HepG2 (cell line): ENCODE results near the gene TLX1. TPM values are rescaled to one million over a fixed set of nuclear protein-coding genes. Genes with fewer than 3 reads are reported as not detected.

Experiments
- ATAC-seq: fragments of 200-7000 bp; cut with Tn5 transposase; 3 replicates; pipeline ENCODE4 v1.9.1; 2020; ENCODE audit warnings: mild to moderate bottlenecking, moderate library complexity
- BruUV-seq: library from RNA; stranded (reverse); fragments of 400-500 nt; replicated peaks from 2 replicates; lab custom pipeline; 2021; lab: Mats Ljungman, UMichigan
- CTCF ChIA-PET: fragments of 300-600 bp; formaldehyde crosslinking; extraction: SDS; loops from one replicate; lab custom pipeline; 2021; ENCODE audit warnings: low total read pairs, inconsistent platforms, low intra/inter-chr PET ratio; lab: Yijun Ruan, JAX
- POLR2A ChIA-PET: fragments of 350-600 bp; sonication (Branson Sonifier 250); formaldehyde crosslinking; loops from one replicate; lab custom pipeline; 2020; ENCODE audit warnings: antibody characterized with exemption, inconsistent platforms; lab: Yijun Ruan, JAX
- DNase-seq: peaks from one replicate; pipeline ENCODE4 v3.0.0-alpha.2; 2015; ENCODE audit warnings: low spot score
- FAIRE-seq: peaks from 3 replicates; lab custom pipeline; 2011; peaks lifted over from hg19 to GRCh38; lab: Jason Lieb, UNC
- H2AFZ ChIP-seq: one replicate; pipeline ENCODE4 v1.6.1; 2011; ENCODE audit warnings: low read length, inconsistent platforms
- H3K27ac ChIP-seq: fragments of 300-600 bp; 3 replicates; pipeline ENCODE4 v1.8.0; 2011; ENCODE audit warnings: mixed run types, mild to moderate bottlenecking, mixed read lengths, low read length, inconsistent platforms; ENCODE audit not compliant: insufficient read depth; ENCODE audit errors: extremely low read length
- H3K27me3 ChIP-seq, 2 experiments: fragments of 200-600 bp in 1 of 2; 2 replicates in 1 of 2; 3 replicates in 1 of 2; pipeline versions ENCODE4 v1.6.0 to v1.8.0; 2011; ENCODE audit warnings: low read length in 2 of 2, mild to moderate bottlenecking in 2 of 2, moderate library complexity in 2 of 2, inconsistent platforms in 1 of 2; ENCODE audit not compliant: insufficient read depth in 2 of 2, control insufficient read depth in 1 of 2
- H3K36me3 ChIP-seq, 2 experiments: fragments of 200-600 bp in 1 of 2; replicated peaks in 1 of 2; 2 replicates in 1 of 2; 3 replicates in 1 of 2; pipeline versions ENCODE4 v1.5.1 to v1.8.0; 2011; ENCODE audit warnings: low read length in 2 of 2, inconsistent platforms in 1 of 2; ENCODE audit not compliant: insufficient read depth in 2 of 2, control insufficient read depth in 1 of 2
- H3K4me1 ChIP-seq: 2 replicates; pipeline ENCODE4 v1.5.1; 2012; ENCODE audit warnings: low read length, inconsistent platforms; ENCODE audit not compliant: insufficient read depth
- H3K4me2 ChIP-seq: 2 replicates; pipeline ENCODE4 v1.6.0; 2011; ENCODE audit warnings: low read depth, low read length, inconsistent platforms
- H3K4me3 ChIP-seq, 3 experiments: fragments of 200-600 bp in 1 of 3; sonication (generic), shearing (Covaris generic) in 1 of 3; replicated peaks in 1 of 3; 2 replicates each; pipeline ENCODE4 v1.5.1; 2011 to 2016; ENCODE audit warnings: low read length in 3 of 3, inconsistent platforms in 2 of 3, low read depth in 2 of 3, mild to moderate bottlenecking in 2 of 3, control low read depth in 1 of 3, mixed read lengths in 1 of 3; ENCODE audit not compliant: insufficient read depth in 1 of 3
- H3K79me2 ChIP-seq: one replicate; pipeline ENCODE4 v1.6.1; 2011; ENCODE audit warnings: low read length, inconsistent platforms; ENCODE audit not compliant: insufficient read depth
- H3K9ac ChIP-seq: 2 replicates; pipeline ENCODE4 v1.6.0; 2011; ENCODE audit warnings: mild to moderate bottlenecking, low read depth, low read length, inconsistent platforms; ENCODE audit not compliant: insufficient read depth
- H3K9me3 ChIP-seq: 2 replicates; pipeline ENCODE4 v1.5.1; 2012; ENCODE audit warnings: mild to moderate bottlenecking, low read length
- H4K20me1 ChIP-seq: 2 replicates; pipeline ENCODE4 v1.6.0; 2011; ENCODE audit warnings: inconsistent platforms, mild to moderate bottlenecking, low read length, moderate library complexity; ENCODE audit not compliant: insufficient read depth
- ELF1 ChIP-seq: sonication (generic); formaldehyde crosslinking; IDR thresholded peaks from 2 replicates; pipeline ENCODE4 v1.4.0; 2020; ENCODE audit warnings: missing genetic modification reagents
- EZH2 ChIP-seq: conservative IDR thresholded peaks from 2 replicates; pipeline ENCODE4 v1.6.1; 2012; ENCODE audit warnings: mild to moderate bottlenecking, low read depth, low read length, moderate library complexity
- ZFP1 ChIP-seq: IDR thresholded peaks from 2 replicates; pipeline ENCODE4 v1.6.1; 2016
- ZNF205 ChIP-seq: IDR thresholded peaks from 2 replicates; pipeline ENCODE4 v1.6.1; 2018; ENCODE audit warnings: missing biosample characterization, missing genetic modification reagents
- WGBS: methylation state at CpG from one replicate; pipeline ENCODE4 v1.1.6; 2017; ENCODE audit warnings: low lambda C conversion rate; 5-methylcytosine and 5-hydroxymethylcytosine counted together
- in situ Hi-C: cut with HindIII; loops from 2 replicates; pipeline ENCODE4 v1.10.0; 2017; ENCODE audit warnings: low pct_unique_long_range_greater_than_20kb; ENCODE audit not compliant: extremely low pct_ligation_motif_present
- intact Hi-C: fragments of 100-400 bp; cut with micrococcal nuclease; formaldehyde crosslinking; loops from one replicate; pipeline ENCODE4 v1.10.0; 2022; ENCODE audit not compliant: unreplicated experiment
- polyA plus RNA-seq, 8 experiments: library from polyadenylated mRNA; depleted of rRNA in 3 of 8; stranded (reverse) in 7 of 8; unstranded in 1 of 8; fragments of >200 nt; fragmentation: Illumina TruSeq in 4 of 8; extraction: Trizol in 4 of 8; gene quantifications; 2 replicates each; pipeline versions ENCODE4 v1.2.1 to v1.2.3, GENCODE V29; 2011 to 2016; ENCODE audit warnings: low read depth in 4 of 8, missing spikeins in 1 of 8, mixed read lengths in 1 of 8; ENCODE audit not compliant: insufficient read depth in 1 of 8
- total RNA-seq, 5 experiments: library from RNA; depleted of rRNA; stranded (reverse); fragments of >200 nt; fragmentation: Illumina TruSeq; extraction: Trizol; gene quantifications; 2 replicates each; pipeline ENCODE4 v1.2.3, GENCODE V29; 2016; ENCODE audit warnings: low read depth in 1 of 5

The TLX1 gene
- total and polyA plus RNA-seq, 2 of the 13 experiments (the other 11 are each of a cell fraction or from before 2014, with no cell fraction given) = 0.07 to 0.26 TPM

- ATAC-seq (peak; percentile 28), FAIRE-seq (no peak), DNase-seq (no peak)
- no TSS peak for BruUV-seq
- ChIA-PET POLR2A (interaction anchor here (1.6 kb wide), 1 partner anchor 10 kb away, joined by 3 read pairs; no protein-coding TSS in a partner anchor), CTCF (no interaction called here)
- Histone ChIP-seq H4K20me1 (no peaks in the 10 kb centered on the region), H3K79me2 (no peaks in the 10 kb centered on the region), H2AFZ (no peak overlapping the region), H3K4me1 (peaks cover 25% of the 10 kb centered on the region), H3K9ac (no peak overlapping the region), H3K36me3 (no peaks in the 10 kb centered on the region), H3K27ac (no peak overlapping the region), H3K4me3 (peak overlapping the region in 2 of 3 experiments; percentile 47 to 68; a peak in 1 of 6 replicates), H3K9me3 (no peaks in the 10 kb centered on the region), H3K4me2 (peak overlapping the region; percentile 68), H3K27me3 (peaks cover 19 to 63% of the 10 kb centered on the region in 2 experiments)
- TF ChIP-seq ZFP1 (CRISPR knock-in tag) (no peak), ZNF205 (0 out of 2 replicates have a peak, but pooled peaks have one; percentile 29), EZH2 (peak; percentile 68)
- in situ Hi-C loops (no loop called here), intact Hi-C loops (no loop called here)
- WGBS = 8% methylated on average over 5 of the region's 39 CpGs
Measured at GRCh38 chr10:101131962-101132635, 999 bp downstream of the TLX1 start.

- CTCF ChIA-PET = no interaction called here
- TF ChIP-seq EZH2 (peak; percentile 12; the same call in 1 of the 2 replicates), ELF1 (CRISPR knock-in tag) (no peak)
- ATAC-seq (peak; percentile 10; the same call in 2 of the 3 replicates), FAIRE-seq (no peak), DNase-seq (no peak)
- WGBS = 24% methylated on average over 16 of the region's 24 CpGs
- intact Hi-C loops (no loop called here), in situ Hi-C loops (no loop called here)
- no TSS peak for BruUV-seq
- no peaks in the 10 kb centered on the region for H4K20me1 ChIP-seq
- H3K4me2 ChIP-seq = peak overlapping the region; percentile 68; the same call in 1 of the 2 replicates
- H3K9ac ChIP-seq = no peak overlapping the region
- H3K9me3 ChIP-seq = no peaks in the 10 kb centered on the region
- no peak overlapping the region for H3K27ac ChIP-seq
- no peak overlapping the region for H2AFZ ChIP-seq
- no peaks in the 10 kb centered on the region for H3K79me2 ChIP-seq
- no peak overlapping the region for H3K4me3 ChIP-seq
- peaks cover 33% of the 10 kb centered on the region for H3K4me1 ChIP-seq
- H3K27me3 ChIP-seq = peaks cover 19 to 63% of the 10 kb centered on the region in 2 experiments
- H3K36me3 ChIP-seq = no peaks in the 10 kb centered on the region
- POLR2A ChIA-PET = no interaction called here
Measured at GRCh38 chr10:101132636-101133473, 1.8 kb downstream of the TLX1 start.
